ENCODE results near the gene PTRHD1.

GRCh38 chr2:24763843-24764242, 29.3 kb downstream of the PTRHD1 start:
- TF ChIP-seq CTCF (IDR thresholded peaks at IDR 0.05) (no peak), POLR2A (IDR thresholded peaks at IDR 0.05) (no peak)
